ENCODE data around the gene ATP8A2.

Gene ATP8A2

GRCh38 chr13:25684491-25684890, 312.7 kb downstream of the ATP8A2 start:
- no peak for DNase-seq (ENCODE audit: low spot score)

GRCh38 chr13:25686831-25687470, 315.2 kb downstream of the ATP8A2 start:
- no peak for DNase-seq (ENCODE audit: low spot score)

- DNase-seq (ENCODE audit: low spot score), result peak; percentile 83
Observed at GRCh38 chr13:25687471-25688225, 315.9 kb downstream of the ATP8A2 start.

GRCh38 chr13:25688536-25688935, 316.8 kb downstream of the ATP8A2 start:
- DNase-seq (ENCODE audit: low spot score), result no peak

- no peak for DNase-seq (ENCODE audit: low spot score)
Observed at GRCh38 chr13:25689539-25689938, 317.8 kb downstream of the ATP8A2 start.

- no peak for DNase-seq (ENCODE audit: low spot score)
Observed at GRCh38 chr13:25690582-25690981, 318.8 kb downstream of the ATP8A2 start.

GRCh38 chr13:25691654-25692053, 319.9 kb downstream of the ATP8A2 start:
- peak; percentile 69 for DNase-seq (ENCODE audit: low spot score)

GRCh38 chr13:25692099-25692498, 320.3 kb downstream of the ATP8A2 start:
- no peak for DNase-seq (ENCODE audit: low spot score)

GRCh38 chr13:25699056-25699455, 327.3 kb downstream of the ATP8A2 start:
- no peak for DNase-seq (ENCODE audit: low spot score)

- DNase-seq (ENCODE audit: low spot score), result no peak
Observed at GRCh38 chr13:25699600-25699999, 327.8 kb downstream of the ATP8A2 start.

- DNase-seq (ENCODE audit: low spot score), result no peak
Observed at GRCh38 chr13:25701304-25701703, 329.5 kb downstream of the ATP8A2 start.

- no peak for DNase-seq (ENCODE audit: low spot score)
Observed at GRCh38 chr13:25702386-25702785, 330.6 kb downstream of the ATP8A2 start.

- no peak for DNase-seq (ENCODE audit: low spot score)
Observed at GRCh38 chr13:25707726-25708125, 336.0 kb downstream of the ATP8A2 start.

GRCh38 chr13:25708268-25708667, 336.5 kb downstream of the ATP8A2 start:
- DNase-seq (ENCODE audit: low spot score), result no peak

- DNase-seq (ENCODE audit: low spot score), result no peak
Observed at GRCh38 chr13:25709088-25709487, 337.3 kb downstream of the ATP8A2 start.

- no peak for DNase-seq (ENCODE audit: low spot score)
Observed at GRCh38 chr13:25715760-25716159, 344.0 kb downstream of the ATP8A2 start.

GRCh38 chr13:25717666-25718197, 346.0 kb downstream of the ATP8A2 start:
- peak; percentile 50 for DNase-seq (ENCODE audit: low spot score)

GRCh38 chr13:25719666-25720065, 347.9 kb downstream of the ATP8A2 start:
- no peak for DNase-seq (ENCODE audit: low spot score)

- no peak for DNase-seq (ENCODE audit: low spot score)
Observed at GRCh38 chr13:25722893-25723292, 351.1 kb downstream of the ATP8A2 start.

GRCh38 chr13:25725104-25725503, 353.3 kb downstream of the ATP8A2 start:
- DNase-seq (ENCODE audit: low spot score), result no peak

GRCh38 chr13:25727250-25727649, 355.5 kb downstream of the ATP8A2 start:
- no peak for DNase-seq (ENCODE audit: low spot score)

- no peak for DNase-seq (ENCODE audit: low spot score)
Observed at GRCh38 chr13:25727810-25728209, 356.0 kb downstream of the ATP8A2 start.

GRCh38 chr13:25729201-25729600, 357.4 kb downstream of the ATP8A2 start:
- no peak for DNase-seq (ENCODE audit: low spot score)
